ENCODE data around the gene ENPP7.

DNA sequence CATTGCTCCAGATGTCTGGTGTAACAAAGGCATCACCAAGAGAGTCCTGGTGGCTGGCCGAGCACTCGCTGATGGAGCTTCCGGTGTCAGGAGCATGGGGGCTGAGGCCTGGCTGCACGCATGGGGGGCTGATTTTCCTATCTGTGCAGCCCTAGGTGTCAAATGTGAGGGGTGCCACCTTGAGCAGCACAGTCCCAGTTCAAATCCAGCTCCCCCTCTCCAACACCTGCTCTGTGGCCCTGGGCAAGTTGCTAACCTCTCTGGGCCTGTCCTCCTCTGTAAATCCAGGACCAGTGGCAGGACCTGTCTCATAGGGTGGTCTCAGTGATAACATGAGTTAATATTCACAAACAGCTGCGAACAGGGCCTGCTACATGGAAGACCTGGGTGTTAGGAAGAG lies 12.9 kb downstream of the ENPP7 start:
- no peak for TF ChIP-seq POLR2A (IDR thresholded peaks at IDR 0.05; ENCODE audit: low read depth, low read length)
- TF ChIP-seq CTCF (IDR thresholded peaks at IDR 0.05; ENCODE audit: extremely low read depth in 1 of 2, insufficient read depth in 1 of 2, low read depth in 1 of 2, low read length in 2 of 2), result no peak
- no peak for TF ChIP-seq EZH2 (IDR thresholded peaks at IDR 0.05; ENCODE audit: borderline replicate concordance, low read depth, low read length, severe bottlenecking)

Measured in endothelial cell of umbilical vein (primary cell).